Middle frontal gyrus (tissue), 1 donor: ENCODE results near the gene TMEM163.

Experiments used
- DNase-seq: peaks from one replicate; pipeline ENCODE4 v3.0.0-alpha.2; 2015; ENCODE audit warnings: low spot score; ENCODE audit errors: extremely low spot score

The TMEM163 gene

GRCh38 chr2:134440336-134440909 lies 278.4 kb downstream of the TMEM163 start:
- DNase-seq: no peak

- no peak for DNase-seq
These were observed 280.4 kb downstream of the TMEM163 start for GRCh38 chr2:134438371-134438770.

- no peak for DNase-seq
These were observed 282.1 kb downstream of the TMEM163 start for GRCh38 chr2:134436706-134437105.

GRCh38 chr2:134435936-134436335 lies 282.9 kb downstream of the TMEM163 start:
- DNase-seq: no peak

- no peak for DNase-seq
These were observed 283.3 kb downstream of the TMEM163 start for GRCh38 chr2:134435505-134435904.

GRCh38 chr2:134433979-134434378 lies 284.8 kb downstream of the TMEM163 start:
- no peak for DNase-seq

GRCh38 chr2:134433469-134433868 lies 285.3 kb downstream of the TMEM163 start:
- no peak for DNase-seq

- DNase-seq: no peak
These were observed 286.3 kb downstream of the TMEM163 start for GRCh38 chr2:134432435-134432883.

GRCh38 chr2:134431838-134432434 lies 286.9 kb downstream of the TMEM163 start:
- no peak for DNase-seq

GRCh38 chr2:134429886-134430285 lies 288.9 kb downstream of the TMEM163 start:
- DNase-seq: no peak

GRCh38 chr2:134426721-134427120 lies 292.1 kb downstream of the TMEM163 start:
- no peak for DNase-seq

GRCh38 chr2:134425724-134426496 lies 292.9 kb downstream of the TMEM163 start:
- no peak for DNase-seq

GRCh38 chr2:134421556-134422328 lies 297.1 kb downstream of the TMEM163 start:
- DNase-seq: no peak

GRCh38 chr2:134420920-134421319 lies 297.9 kb downstream of the TMEM163 start:
- no peak for DNase-seq

GRCh38 chr2:134420259-134420658 lies 298.5 kb downstream of the TMEM163 start:
- DNase-seq: no peak

GRCh38 chr2:134417968-134418582 lies 300.7 kb downstream of the TMEM163 start:
- DNase-seq: no peak

- DNase-seq: no peak
These were observed 302.2 kb downstream of the TMEM163 start for GRCh38 chr2:134416637-134417036.

- DNase-seq: no peak
These were observed 302.8 kb downstream of the TMEM163 start for GRCh38 chr2:134416018-134416417.

- DNase-seq: no peak
These were observed 304.9 kb downstream of the TMEM163 start for GRCh38 chr2:134413912-134414311.

GRCh38 chr2:134413430-134413829 lies 305.4 kb downstream of the TMEM163 start:
- no peak for DNase-seq

GRCh38 chr2:134412639-134412999 lies 306.2 kb downstream of the TMEM163 start:
- no peak for DNase-seq
